Left hindlimb (tissue), 1 donor: Measurements from ENCODE around the gene JAZF1.

Source experiments
- DNase-seq: peaks from one replicate; pipeline ENCODE4 v3.0.0-alpha.2; 2018

JAZF1 gene

DNA sequence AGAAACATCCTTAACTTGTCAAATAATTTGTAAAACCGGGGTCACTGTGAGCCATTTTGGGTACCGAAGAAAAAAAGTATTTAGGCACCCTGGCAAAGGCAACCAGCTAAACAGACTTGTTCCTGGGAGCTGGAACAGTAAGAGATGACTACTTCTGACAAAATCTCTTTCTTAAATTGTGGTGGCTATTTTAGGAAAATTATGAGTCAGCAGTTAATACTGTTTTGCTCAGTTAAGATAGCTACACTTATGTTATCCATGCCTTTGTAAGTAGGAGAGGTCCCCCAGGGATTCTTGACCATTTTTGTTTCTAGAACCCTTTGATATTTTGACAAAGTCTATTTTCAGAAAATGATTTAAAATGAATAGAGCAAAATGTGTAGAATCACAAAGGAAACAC lies 372.0 kb downstream of the JAZF1 start:
- DNase-seq: no peak

- no peak for DNase-seq
These were observed 376.5 kb downstream of the JAZF1 start for GRCh38 chr7:27804139-27804538.

DNA sequence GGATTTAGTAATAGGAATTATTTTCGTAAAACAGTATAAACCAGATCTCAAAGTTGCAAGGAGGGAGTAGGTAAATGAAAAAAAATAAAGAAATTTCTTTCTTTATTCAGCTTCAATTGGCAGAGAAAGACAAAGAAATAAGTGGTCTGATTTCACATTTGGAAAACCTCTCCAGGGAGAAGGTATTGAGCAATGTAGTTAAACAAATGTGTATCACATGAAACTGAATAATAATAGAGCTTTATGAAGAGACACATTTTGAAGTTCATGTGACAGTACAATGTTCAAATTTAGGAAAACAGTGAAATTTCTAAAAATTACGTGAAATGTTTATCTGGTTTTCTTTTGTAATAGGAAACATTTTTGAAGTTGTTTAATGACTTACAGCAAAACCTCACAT lies 377.6 kb downstream of the JAZF1 start:
- no peak for DNase-seq

GRCh38 chr7:27799212-27799611 lies 381.4 kb downstream of the JAZF1 start:
- DNase-seq: no peak

- DNase-seq: no peak
These were observed 384.6 kb downstream of the JAZF1 start for GRCh38 chr7:27795977-27796376.

GRCh38 chr7:27793780-27794179 lies 386.8 kb downstream of the JAZF1 start:
- DNase-seq: no peak

- no peak for DNase-seq
These were observed 392.2 kb downstream of the JAZF1 start for GRCh38 chr7:27788437-27788836.

GRCh38 chr7:27784399-27785053 lies 396.1 kb downstream of the JAZF1 start:
- no peak for DNase-seq

DNA sequence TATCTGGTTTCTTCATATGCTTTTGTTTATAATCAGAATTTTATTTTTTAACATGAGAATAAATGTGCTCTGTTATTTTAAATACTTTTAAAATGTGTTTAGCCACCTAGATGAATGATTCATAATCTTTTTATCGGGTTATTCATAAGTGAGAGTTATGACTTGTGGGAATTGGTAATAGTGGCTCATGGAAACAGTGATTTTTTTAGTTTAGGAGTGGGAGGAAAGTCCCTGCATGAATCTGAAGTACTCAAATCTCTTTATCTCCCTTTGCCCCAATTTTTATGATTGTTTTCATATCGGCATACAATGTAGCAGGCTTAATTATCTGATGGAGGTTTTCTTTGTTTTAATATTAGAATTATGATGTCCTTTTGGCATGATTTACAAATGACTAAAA lies 397.7 kb downstream of the JAZF1 start:
- no peak for DNase-seq

- no peak for DNase-seq
These were observed 399.4 kb downstream of the JAZF1 start for GRCh38 chr7:27781188-27781587.
